HG03439 (cell line): Measurements from ENCODE around the gene SMAD4.
"Not testable (repeated sequence)": the region's sequence is repeated elsewhere in the genome, so short reads cannot be mapped to it uniquely, and the experiment has no call there.

ENCODE experiments used
- ATAC-seq: cut with Tn5 transposase; IDR thresholded peaks from one replicate; pipeline ENCODE4 v1.9.1; 2021; ENCODE audit warnings: mild to moderate bottlenecking, moderate library complexity; ENCODE audit not compliant: unreplicated experiment

The SMAD4 gene

DNA sequence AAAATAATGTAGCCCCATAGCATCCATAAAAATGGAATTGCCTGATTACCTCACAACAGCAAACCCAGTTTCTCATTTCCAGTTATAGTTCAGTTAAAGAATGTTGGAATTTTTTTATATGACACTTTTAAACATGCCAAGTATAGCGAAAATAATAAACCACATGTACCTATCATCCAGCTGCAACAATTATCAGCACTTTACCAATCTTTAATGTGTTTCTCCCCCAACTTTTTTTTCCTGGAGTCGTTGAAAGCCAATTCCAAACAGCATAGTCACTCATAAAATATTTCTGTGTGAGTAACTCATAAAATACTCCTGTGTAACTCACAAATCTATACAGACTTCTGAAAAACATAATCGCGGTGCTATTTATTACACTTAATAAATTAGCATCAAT lies 38.1 kb downstream of the SMAD4 start:
- no peak for ATAC-seq

DNA sequence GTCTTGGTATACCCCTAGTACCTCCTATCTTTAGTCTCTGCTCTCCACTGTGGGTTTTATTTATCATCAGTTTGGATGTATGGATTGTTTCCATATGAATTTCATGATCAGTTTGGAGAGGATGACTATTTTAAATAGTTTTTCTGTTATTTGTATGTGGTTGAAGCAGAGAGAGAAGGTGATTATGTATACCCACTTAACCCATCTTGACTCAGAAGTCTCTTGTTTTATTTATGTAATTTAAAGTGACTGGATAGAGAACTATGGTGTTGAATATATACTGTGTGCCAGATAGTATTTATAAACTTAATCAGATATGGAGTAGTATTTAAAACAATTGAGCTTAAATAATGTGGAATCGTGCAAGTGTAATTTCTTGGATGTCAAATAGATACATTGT lies 39.9 kb downstream of the SMAD4 start:
- no peak for ATAC-seq

DNA sequence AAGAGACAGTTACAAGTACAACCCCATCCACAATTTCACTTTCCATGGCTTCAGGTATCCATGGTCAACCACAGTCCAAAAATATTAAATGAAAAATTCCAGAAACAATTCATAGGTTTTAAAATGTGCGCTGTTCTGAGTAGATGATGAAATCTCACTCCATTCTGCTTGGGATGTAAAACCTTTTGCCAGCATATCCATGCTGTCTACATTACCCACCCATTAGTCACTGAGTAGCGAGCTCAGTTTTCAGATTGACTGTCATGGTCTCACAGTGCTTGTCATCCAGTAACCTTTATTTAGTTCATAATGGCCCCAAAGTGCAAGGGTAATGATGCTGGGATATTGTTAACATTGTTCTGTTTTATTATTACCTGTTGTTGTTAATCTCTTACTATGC lies 40.5 kb downstream of the SMAD4 start:
- no peak for ATAC-seq

DNA sequence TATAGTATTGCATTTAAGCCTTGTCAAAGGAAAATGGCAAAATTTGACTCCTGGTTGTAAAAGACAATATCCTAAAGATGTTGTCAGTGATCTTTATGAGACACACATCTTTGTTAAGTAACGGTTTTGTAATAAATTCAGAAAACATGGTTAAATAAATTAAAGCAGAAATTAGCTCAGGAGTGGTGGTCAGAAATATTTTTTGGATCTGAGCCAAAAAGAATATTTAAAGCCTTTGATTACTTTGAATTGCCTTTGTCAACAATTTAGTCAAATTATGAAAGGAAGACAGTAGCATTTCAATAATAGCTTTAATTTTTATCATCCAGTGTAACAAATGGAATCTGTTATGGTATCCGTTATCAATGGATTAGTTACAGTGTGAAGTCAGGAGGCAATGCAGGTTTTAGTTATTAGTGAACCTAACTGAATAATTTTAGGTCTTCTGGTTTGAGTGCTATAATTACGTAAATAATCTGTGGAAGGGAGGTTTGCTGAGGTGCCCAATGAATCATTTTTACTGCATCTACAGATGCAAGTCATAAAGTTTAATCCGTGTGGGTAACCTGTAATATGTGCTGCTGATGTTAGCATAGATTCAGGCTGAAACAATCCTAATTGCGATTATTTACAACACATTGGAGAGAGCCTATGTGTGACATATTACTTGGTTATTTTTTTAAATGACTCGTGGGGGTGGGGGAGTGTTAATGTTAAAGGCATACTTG lies 42.7 kb downstream of the SMAD4 start:
- ATAC-seq: no peak

DNA sequence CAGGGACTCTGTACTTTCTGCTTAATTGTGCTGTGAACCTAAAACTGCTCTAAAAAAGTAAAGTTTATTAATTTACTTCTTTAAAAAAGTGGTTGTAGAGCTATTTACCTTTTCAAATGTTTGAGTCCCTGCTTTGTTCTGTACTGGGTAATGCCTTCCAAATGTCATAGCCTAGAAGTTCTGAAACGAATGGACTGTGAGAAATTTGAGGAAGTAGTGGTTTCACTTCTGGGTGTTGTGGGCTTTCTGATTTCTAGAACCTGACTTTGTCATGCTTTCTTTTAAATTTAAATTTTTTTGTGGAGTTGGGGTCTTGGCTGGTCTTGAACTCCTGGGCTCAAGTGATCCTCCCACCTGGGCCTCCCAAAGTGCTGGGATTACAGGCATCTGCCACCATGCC lies 44.6 kb downstream of the SMAD4 start:
- ATAC-seq: peak; percentile 63

DNA sequence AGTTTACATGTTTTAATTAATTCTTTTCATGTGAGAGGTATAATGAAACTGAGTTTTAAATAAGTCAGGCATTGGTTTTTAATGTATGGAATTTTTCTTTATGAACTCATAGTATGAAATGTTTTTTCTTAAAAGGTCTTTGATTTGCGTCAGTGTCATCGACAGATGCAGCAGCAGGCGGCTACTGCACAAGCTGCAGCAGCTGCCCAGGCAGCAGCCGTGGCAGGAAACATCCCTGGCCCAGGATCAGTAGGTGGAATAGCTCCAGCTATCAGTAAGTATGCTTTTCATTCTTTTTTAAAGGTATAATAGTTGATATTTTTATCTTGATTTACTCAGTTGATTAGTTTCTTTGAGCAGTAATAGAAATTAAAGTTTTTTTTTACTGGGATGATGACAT lies 46.5 kb downstream of the SMAD4 start:
- no peak for ATAC-seq

DNA sequence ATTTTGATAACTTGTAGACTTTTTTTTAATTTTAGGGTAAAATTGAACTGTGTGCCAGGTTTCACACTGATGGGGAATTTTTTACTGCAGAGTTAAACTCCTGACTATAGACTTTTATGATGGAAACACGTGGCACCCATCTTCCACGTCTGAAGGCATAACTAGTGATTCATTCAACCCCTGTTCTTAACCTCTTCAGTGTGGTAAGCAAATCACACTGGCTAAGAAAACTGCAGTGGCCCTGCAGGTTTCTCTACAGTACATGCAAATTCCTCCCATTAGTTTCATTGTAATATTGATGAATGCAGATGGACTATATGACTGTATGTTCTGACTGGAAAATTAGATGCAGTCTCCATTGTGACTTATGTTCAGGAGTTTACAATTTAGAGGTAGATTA lies 47.2 kb downstream of the SMAD4 start:
- no peak for ATAC-seq

DNA sequence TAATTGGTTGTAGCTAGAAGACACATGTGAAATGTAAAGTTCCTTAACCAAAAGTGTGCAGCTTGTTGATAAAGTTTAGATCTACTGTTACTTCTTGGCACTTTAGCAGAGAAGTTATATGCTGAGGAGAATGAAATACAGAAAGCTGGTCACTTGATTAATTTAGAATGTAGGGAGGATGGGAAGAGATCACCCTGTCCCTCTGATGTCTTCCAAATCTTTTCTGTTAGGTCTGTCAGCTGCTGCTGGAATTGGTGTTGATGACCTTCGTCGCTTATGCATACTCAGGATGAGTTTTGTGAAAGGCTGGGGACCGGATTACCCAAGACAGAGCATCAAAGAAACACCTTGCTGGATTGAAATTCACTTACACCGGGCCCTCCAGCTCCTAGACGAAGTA lies 48.0 kb downstream of the SMAD4 start:
- no peak for ATAC-seq

DNA sequence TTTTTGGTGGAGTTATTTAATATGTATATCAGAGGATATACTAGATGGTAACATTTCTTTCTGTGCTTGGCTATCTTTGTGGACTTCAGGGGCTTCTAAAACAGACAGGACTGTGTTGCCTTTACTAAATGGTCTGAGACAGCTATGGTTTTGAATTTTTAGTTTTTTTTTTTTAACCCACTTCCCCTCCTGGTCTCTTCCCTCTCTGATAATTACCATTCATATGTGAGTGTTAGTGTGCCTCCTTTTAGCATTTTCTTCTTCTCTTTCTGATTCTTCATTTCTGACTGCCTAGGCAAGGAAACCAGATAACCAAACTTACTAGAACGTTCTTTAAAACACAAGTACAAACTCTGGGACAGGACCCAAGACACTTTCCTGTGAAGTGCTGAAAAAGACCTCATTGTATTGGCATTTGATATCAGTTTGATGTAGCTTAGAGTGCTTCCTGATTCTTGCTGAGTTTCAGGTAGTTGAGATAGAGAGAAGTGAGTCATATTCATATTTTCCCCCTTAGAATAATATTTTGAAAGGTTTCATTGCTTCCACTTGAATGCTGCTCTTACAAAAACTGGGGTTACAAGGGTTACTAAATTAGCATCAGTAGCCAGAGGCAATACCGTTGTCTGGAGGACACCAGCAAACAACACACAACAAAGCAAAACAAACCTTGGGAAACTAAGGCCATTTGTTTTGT lies 52.7 kb downstream of the SMAD4 start:
- peak; percentile 52 for ATAC-seq

DNA sequence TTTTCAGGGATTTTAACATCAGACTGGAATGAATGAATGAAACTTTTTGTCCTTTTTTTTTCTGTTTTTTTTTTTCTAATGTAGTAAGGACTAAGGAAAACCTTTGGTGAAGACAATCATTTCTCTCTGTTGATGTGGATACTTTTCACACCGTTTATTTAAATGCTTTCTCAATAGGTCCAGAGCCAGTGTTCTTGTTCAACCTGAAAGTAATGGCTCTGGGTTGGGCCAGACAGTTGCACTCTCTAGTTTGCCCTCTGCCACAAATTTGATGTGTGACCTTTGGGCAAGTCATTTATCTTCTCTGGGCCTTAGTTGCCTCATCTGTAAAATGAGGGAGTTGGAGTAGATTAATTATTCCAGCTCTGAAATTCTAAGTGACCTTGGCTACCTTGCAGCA lies 53.4 kb downstream of the SMAD4 start:
- ATAC-seq: no peak

DNA sequence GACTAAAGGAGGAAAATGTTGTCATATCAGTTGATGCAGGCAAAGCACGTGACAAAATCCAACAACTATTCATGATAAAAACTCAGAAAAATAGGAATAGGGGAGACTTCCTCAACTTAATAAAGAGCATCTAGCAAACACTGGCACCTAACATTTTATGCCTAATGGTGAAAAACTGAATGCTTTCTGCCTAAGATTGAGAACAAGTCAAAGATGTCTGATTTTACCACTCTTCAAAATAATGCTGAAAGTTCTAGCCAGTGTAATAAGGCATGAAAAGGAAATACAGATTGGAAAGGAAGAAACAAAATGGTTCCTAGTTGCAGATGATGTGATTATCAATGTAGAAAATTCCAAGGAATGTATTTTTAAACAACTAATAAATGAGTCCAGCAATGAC lies 58.4 kb downstream of the SMAD4 start:
- no peak for ATAC-seq

DNA sequence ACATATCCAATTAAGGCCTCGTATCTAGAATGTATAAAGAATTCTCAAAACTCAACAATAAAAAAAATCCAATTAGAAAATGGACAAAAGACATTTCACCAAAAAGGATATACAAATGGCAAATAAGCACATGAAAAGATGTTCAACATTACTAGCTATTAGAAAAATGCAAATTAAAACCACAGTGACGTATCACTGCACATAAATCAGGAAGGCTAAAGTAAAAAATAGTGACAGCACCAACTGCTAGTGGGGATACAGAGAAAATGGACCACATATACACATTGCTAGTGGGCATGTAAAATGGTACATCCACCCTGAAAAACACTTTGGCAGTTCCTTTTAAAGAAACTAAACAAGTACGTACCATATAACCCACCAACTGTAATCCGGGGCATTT lies 59.7 kb downstream of the SMAD4 start:
- no peak for ATAC-seq

DNA sequence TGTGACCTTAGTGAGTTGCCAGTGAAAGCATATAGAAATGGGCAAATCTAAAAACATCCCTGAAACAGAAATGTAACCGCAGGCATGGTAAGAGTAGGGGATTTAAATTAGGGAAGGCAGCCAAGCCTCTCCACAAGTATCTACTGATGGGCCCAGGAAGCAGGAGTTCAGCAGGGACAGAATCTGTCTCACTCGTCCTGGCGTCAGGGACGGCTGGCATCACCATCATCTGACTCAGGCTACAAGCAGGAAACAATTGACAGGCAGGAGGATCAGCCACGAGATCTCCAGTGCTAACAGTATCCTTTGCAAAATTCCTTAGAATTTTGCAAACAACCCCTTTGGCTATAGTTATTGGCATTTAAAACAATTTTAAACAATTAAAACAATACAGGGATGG lies 61.3 kb downstream of the SMAD4 start:
- no peak for ATAC-seq

DNA sequence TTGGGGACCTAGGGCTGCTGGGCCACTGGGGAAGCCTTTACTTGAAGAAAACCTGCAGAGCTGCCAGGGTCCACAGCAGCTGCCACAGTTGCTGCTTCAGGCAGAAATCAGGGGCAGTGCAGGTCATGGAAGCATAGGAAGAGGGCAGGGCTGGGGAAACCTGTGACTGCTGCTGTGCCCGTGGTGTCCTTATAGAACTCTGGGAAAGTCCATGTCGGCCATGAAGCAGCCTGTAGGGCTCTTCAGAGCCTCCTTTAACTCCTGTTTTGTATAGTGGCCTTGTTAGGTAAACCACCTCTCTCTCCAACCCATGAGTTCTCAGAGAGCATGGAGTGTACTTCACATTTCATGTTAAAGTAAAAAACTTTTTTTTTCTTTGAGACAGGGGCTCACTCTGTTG lies 62.1 kb downstream of the SMAD4 start:
- no peak for ATAC-seq

DNA sequence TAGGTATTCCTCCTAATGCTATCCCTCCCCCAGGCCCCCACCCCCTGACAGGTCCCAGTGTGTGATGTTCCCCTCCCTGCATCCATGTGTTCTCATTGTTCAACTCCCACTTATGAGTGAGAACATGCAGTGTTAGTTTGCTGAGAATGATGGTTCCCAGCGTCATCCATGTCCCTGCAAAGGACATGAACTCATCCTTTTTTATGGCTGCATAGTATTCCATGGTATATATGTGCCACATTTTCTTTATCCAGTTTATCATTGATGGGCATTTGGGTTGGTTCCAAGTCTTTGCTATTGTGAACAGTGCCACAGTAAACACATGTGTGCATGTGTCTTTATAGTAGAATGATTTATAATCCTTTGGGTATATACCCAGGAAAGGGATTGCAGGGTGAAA lies 63.0 kb downstream of the SMAD4 start:
- not testable (repeated sequence) for ATAC-seq

DNA sequence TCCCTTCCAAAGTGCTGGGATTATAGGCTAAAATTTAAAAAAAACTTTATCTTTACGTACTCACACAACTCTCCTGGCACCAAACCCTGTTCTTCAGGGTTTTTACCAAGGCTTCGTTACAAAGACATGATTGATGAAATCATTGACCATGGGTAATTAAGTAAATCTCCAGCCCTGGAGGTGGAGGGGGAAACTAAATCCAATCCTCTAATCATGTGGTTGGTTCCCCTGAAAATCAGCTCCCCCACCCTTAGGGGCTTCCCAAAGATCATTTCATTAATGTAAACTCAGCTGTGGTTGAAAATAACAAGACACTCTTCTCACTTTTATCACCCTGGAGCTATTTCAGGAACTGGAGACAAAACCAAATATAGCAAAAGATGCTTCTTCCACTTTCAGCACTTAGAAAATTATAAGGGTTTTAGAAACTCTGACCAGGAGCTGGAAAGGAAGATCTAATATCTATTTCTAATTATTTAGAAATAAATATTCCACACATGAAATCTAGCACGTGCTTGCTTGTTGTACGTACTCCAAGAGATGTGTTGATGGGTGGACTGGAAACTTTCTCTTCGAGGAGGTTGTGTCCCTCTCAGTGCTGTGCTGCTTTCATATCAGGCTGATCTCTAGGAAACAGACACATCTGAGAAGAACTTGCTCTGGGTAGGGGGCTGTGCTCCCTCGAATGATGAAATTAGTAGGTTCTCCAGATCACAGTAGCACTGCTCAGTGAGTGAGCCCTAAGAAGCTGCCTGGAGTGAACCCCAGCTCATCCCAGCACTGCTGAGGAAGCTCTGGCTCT lies 67.2 kb downstream of the SMAD4 start:
- no peak for ATAC-seq

DNA sequence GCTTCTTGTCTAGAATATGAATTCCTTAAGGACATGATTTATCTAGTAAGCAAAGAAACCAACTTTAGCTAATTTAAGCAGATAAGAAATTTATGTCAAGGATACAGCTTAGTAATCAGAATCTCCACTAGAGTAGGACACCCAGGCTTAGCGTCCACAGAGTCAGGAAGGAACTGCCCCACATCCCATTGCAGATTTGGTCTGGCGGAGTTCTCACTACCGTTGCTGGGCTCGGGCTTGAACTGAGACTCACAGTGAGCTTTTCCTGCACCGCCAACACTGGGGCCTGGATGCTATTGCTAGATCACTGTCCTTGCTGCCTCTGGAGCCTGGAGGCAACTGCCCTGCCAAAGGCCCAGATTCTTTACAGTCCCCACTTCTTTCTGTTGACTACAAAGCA lies 68.1 kb downstream of the SMAD4 start:
- no peak for ATAC-seq

DNA sequence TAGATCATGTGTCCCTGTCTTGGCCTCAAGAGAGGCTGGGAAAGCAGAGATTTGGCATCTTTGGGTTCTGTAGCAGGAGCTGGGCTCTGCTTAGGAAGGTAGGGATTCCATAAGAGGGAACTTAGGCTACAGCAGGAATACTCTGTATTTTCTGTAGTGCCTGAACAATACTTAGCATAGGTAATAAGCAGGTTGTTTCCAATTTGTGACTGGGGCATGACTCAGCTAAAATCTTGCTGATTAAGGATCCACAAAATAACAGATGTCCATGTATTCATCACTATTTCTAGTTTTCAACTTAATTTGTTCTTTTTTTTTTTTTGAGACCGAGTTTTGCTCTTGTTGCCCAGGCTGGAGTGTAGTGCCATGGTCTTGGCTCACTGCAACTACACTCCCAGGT lies 68.5 kb downstream of the SMAD4 start:
- ATAC-seq: no peak

DNA sequence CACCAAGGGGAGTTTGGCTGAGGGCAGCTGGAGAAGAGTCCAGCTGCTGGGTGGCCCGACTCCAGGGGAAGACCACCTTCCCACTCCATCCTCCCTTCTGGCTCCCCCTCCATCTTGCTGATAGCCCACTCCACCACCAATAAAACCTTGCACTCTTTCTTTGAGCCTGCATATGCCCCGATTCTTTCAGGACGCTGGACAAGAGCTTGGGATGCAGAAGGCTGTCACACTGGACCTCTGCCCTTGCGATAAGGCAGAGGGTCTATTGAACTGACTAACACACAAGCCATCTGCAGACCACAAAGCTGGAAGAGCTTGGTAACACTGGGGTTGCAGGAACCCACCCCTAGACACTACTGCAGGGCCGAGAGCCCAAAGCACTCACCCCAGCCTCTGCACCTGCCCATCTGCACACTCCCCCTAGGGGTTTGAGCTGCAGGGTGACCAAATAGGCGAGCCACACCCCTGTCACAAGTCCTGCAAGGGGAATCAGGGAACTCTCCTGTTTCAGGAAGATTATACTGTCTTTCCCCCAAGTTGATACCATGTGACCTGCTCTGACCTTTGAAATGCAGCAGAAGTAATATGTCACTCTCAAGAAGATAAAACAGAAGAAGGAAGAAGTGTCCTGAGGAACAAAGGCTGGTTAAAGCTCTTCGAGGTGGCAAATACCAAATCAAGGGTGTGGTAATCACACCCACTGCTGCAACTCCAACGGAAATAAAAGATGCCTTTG lies 70.5 kb downstream of the SMAD4 start:
- ATAC-seq: no peak

DNA sequence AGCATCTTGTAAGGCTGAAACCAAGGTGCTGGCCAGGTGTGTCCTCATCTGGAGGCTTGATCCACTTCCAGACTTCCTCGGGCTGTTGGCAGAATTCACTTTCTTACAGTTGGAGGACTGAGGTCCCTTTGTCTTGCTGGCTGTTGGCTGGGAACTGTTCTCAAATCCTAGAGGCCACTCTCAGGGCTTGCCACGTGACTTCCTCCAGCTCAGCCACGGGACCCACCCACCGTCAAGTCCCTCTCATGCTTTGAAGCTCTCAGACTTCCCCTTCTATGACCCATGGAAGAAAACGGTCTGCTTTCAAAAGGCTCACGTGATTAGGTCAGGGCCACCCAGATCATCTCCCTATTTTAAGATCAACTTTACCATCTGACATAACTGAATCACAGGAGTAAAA lies 77.1 kb downstream of the SMAD4 start:
- ATAC-seq: no peak

DNA sequence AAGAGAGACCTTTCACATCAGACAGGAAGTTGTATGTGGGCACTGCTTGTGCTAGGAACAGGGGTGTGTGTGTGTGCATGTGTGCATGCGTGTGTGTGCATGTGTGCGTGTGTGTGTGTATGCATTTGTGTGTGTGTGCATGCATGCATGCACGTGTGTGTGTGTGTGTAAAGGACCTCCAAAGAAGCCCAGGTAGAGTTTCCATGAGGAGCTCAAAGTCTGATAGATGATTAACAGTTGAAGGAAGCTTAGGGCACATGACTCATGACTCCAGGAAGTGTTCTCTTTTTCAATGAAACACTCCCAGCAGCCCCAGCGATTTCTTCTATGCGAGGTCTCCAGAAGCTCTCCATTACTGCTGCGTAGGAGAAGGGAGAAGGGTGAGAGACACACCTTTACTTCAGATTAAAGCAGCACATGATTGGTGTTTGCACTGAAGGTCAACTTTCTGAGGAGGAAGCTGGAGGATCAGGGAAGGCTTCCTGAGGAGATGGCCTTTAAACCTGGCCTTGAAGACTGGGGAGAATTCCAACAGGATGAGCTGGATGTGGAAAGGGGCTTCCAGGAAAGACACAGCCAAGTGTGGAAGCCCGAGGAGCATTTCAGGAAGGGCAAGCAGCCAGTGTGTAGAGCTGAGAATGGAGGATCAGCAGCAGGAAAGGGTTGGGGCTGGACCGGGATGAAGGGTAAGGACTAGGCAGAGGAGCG lies 77.7 kb downstream of the SMAD4 start:
- ATAC-seq: no peak
